ENCODE results near the gene CKLF.
"Not testable (repeated sequence)": the region's sequence is repeated elsewhere in the genome, so short reads cannot be mapped to it uniquely, and the experiment has no call there.

The CKLF gene

GRCh38 chr16:66592814-66593213, 40.4 kb downstream of the CKLF start:
- no peak for DNase-seq (ENCODE audit: low read depth in 1 of 2, low spot score in 1 of 2)

- no peak for DNase-seq (ENCODE audit: low read depth in 1 of 2, low spot score in 1 of 2)
Measured at GRCh38 chr16:66594739-66595138, 42.4 kb downstream of the CKLF start.

- not testable (repeated sequence) for DNase-seq (ENCODE audit: low read depth in 1 of 2, low spot score in 1 of 2)
Measured at GRCh38 chr16:66596559-66596958, 44.2 kb downstream of the CKLF start.

GRCh38 chr16:66596986-66597848, 44.8 kb downstream of the CKLF start:
- no peak for DNase-seq (ENCODE audit: low read depth in 1 of 2, low spot score in 1 of 2)

GRCh38 chr16:66598111-66598510, 45.7 kb downstream of the CKLF start:
- DNase-seq (ENCODE audit: low read depth in 1 of 2, low spot score in 1 of 2): no peak

- no peak for DNase-seq (ENCODE audit: low read depth in 1 of 2, low spot score in 1 of 2)
Measured at GRCh38 chr16:66599726-66600125, 47.4 kb downstream of the CKLF start.

GRCh38 chr16:66600477-66600876, 48.1 kb downstream of the CKLF start:
- DNase-seq (ENCODE audit: low read depth in 1 of 2, low spot score in 1 of 2): no peak

- no peak for DNase-seq (ENCODE audit: low read depth in 1 of 2, low spot score in 1 of 2)
Measured at GRCh38 chr16:66601471-66601870, 49.1 kb downstream of the CKLF start.

GRCh38 chr16:66603537-66604375, 51.4 kb downstream of the CKLF start:
- peak; percentile 50 to 62 for DNase-seq (ENCODE audit: low read depth in 1 of 2, low spot score in 1 of 2)

GRCh38 chr16:66604376-66605176, 52.2 kb downstream of the CKLF start, which contains the start of gene CMTM3:
Gene CMTM3, plus strand, starts transcription at chr16:66604704. Its CDS starts 102 bp downstream, at chr16:66604806.
- DNase-seq (ENCODE audit: low read depth in 1 of 2, low spot score in 1 of 2): peak; percentile 47 to 58

GRCh38 chr16:66605177-66605978, 53.0 kb downstream of the CKLF start:
- DNase-seq (ENCODE audit: low read depth in 1 of 2, low spot score in 1 of 2): no peak

- DNase-seq (ENCODE audit: low read depth in 1 of 2, low spot score in 1 of 2): no peak
Measured at GRCh38 chr16:66605979-66606751, 53.8 kb downstream of the CKLF start.

- DNase-seq (ENCODE audit: low read depth in 1 of 2, low spot score in 1 of 2): peak; percentile 70 to 72
Measured at GRCh38 chr16:66608241-66609138, 56.1 kb downstream of the CKLF start.

- no peak for DNase-seq (ENCODE audit: low read depth in 1 of 2, low spot score in 1 of 2)
Measured at GRCh38 chr16:66609139-66609510, 56.7 kb downstream of the CKLF start.

- DNase-seq (ENCODE audit: low read depth in 1 of 2, low spot score in 1 of 2): no peak
Measured at GRCh38 chr16:66610111-66610820, 57.9 kb downstream of the CKLF start.

- DNase-seq (ENCODE audit: low read depth in 1 of 2, low spot score in 1 of 2): not testable (repeated sequence)
Measured at GRCh38 chr16:66611911-66612310, 59.5 kb downstream of the CKLF start.

GRCh38 chr16:66612422-66612821, 60.0 kb downstream of the CKLF start:
- DNase-seq (ENCODE audit: low read depth in 1 of 2, low spot score in 1 of 2): no peak
